ENCODE data around the gene ANXA3.

GRCh38 chr4:78569306-78569821, 17.8 kb downstream of the ANXA3 start:
- TF ChIP-seq CTCF (IDR thresholded peaks at IDR 0.05; ENCODE audit: insufficient read depth, low read depth, low read length) (no peak), EZH2 (IDR thresholded peaks at IDR 0.05; ENCODE audit: insufficient read depth, low read length) (no peak)
